Left renal cortex interstitium (tissue), 4 donors: ENCODE measurements around the gene TBC1D9. TPM values are rescaled to one million over a fixed set of nuclear protein-coding genes. Genes with fewer than 3 reads are reported as not detected.

Experiments
- polyA plus RNA-seq, 4 donors: library from polyadenylated mRNA; unstranded; fragments of 120-200 nt; gene quantifications; one replicate each; pipeline ENCODE4 v1.2.1, GENCODE V29; 2013; ENCODE audit not compliant: insufficient read length in 4 of 4

TBC1D9 gene
- polyA plus RNA-seq, 4 donors: 55.5 to 64.1 (median 60.2) TPM

Other genes starting within 250 kb of the TBC1D9 start
- gene ELMOD2, start 232.2 kb downstream of the TBC1D9 start, polyA plus RNA-seq: 10 to 100 TPM; 40.2 to 49.6 (median 42.3) TPM
- gene UCP1, start 187.4 kb downstream of the TBC1D9 start, polyA plus RNA-seq: under 1 TPM in 3 of 4 donors, not detected in 1; 0.10 to 0.22 (median 0.21) TPM